ENCODE measurements around the gene ADAMTS20. TPM values are rescaled to one million over a fixed set of nuclear protein-coding genes. Genes with fewer than 3 reads are reported as not detected.
"Not testable (repeated sequence)": the region's sequence is repeated elsewhere in the genome, so short reads cannot be mapped to it uniquely, and the experiment has no call there.

ADAMTS20 gene
- total and polyA plus RNA-seq, 2 experiments from 2014 or later: not detected

DNA sequence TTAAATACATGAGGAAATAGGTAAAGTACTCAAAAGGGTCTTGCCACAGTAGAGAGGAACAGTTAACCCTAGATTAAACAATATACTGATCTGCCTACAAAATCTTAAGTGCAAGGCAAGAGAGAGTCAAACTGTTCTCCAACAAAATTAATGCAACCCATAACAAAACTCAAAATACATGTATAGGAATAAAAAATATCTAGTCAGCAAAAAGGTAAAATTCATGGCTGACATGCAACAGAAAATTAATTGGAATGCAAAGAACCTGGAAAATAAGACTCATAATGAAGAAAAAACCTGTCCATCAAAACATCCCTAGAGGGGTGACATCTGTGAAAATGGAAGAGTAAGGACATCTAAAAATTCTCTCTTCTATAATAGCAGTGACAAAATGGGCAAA is 173.6 kb downstream of the ADAMTS20 start:
- H3K36me3 ChIP-seq (ENCODE audit: low read depth): no peaks in the 10 kb centered on the region
- no peaks in the 10 kb centered on the region for H3K9me3 ChIP-seq (ENCODE audit: low read depth)
- TF ChIP-seq EZH2phosphoT487 (IDR thresholded peaks at IDR 0.05; ENCODE audit: insufficient read depth, low read depth): no peak
- no peak for TF ChIP-seq EZH2 (IDR thresholded peaks at IDR 0.05; ENCODE audit: insufficient read depth, poor library complexity, severe bottlenecking)
- no peaks in the 10 kb centered on the region for H3K79me2 ChIP-seq (ENCODE audit: insufficient read depth)
- H3K4me3 ChIP-seq: no peak overlapping the region
- no peak overlapping the region for H3K27ac ChIP-seq
- in situ Hi-C loops (cut with MboI): no loop called here
- H4K20me1 ChIP-seq (ENCODE audit: insufficient read depth): no peaks in the 10 kb centered on the region
- no peak overlapping the region for H3K4me2 ChIP-seq (ENCODE audit: unreplicated experiment)
- DNase-seq: no peak
- no peak overlapping the region for H2AFZ ChIP-seq
- no peaks in the 10 kb centered on the region for H3F3A ChIP-seq (ENCODE audit: insufficient read depth)
- no peak overlapping the region for H3K9ac ChIP-seq
- no peaks in the 10 kb centered on the region for H3K4me1 ChIP-seq (ENCODE audit: insufficient read depth)
- H3K9me2 ChIP-seq (ENCODE audit: insufficient read depth): no peaks in the 10 kb centered on the region
- H3K27me3 ChIP-seq (replicated peaks; ENCODE audit: insufficient read depth): no peaks in the 10 kb centered on the region; the same call in none of the 2 replicates

DNA sequence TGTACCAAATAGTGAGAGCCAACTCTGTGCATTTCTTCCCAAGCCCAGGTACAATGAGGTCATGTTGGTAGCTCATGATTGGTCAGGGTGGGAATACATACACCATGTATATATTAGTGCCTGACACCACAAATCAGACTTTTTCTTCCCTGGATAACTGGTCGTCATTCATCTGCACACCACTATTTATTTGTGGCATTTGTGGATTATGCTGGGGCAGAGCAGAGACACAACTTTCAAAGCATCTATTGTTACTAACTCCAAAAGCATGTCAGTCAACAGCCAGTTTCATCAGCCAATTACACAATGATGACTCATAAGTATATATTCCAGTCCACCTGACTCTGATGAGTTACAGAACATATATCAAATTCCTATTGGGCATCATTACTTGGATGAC is 181.7 kb downstream of the ADAMTS20 start:
- H2AFZ ChIP-seq: no peak overlapping the region
- no peak overlapping the region for H3K9ac ChIP-seq
- no peaks in the 10 kb centered on the region for H3F3A ChIP-seq (ENCODE audit: insufficient read depth)
- H3K4me3 ChIP-seq: no peak overlapping the region
- no peaks in the 10 kb centered on the region for H3K79me2 ChIP-seq (ENCODE audit: insufficient read depth)
- H3K27me3 ChIP-seq (replicated peaks; ENCODE audit: insufficient read depth): no peaks in the 10 kb centered on the region
- 23 to 46% methylated on average over 1 of the region's 1 CpG for WGBS, 2 experiments (ENCODE audit: low coverage in 1 of 2, low lambda C conversion rate in 2 of 2, missing lambda C conversion rate in 2 of 2)
- no peaks in the 10 kb centered on the region for H4K20me1 ChIP-seq (ENCODE audit: insufficient read depth)
- peaks cover 9% of the 10 kb centered on the region for H3K4me1 ChIP-seq (ENCODE audit: insufficient read depth)
- no peak overlapping the region for H3K4me2 ChIP-seq (ENCODE audit: unreplicated experiment)
- no peaks in the 10 kb centered on the region for H3K9me2 ChIP-seq (ENCODE audit: insufficient read depth)
- no peaks in the 10 kb centered on the region for H3K36me3 ChIP-seq (ENCODE audit: low read depth)
- TF ChIP-seq EZH2phosphoT487 (IDR thresholded peaks at IDR 0.05; ENCODE audit: insufficient read depth, low read depth): no peak
- no peak for TF ChIP-seq EZH2 (IDR thresholded peaks at IDR 0.05; ENCODE audit: insufficient read depth, poor library complexity, severe bottlenecking)
- peak; percentile 63 for DNase-seq
- no peaks in the 10 kb centered on the region for H3K9me3 ChIP-seq (ENCODE audit: low read depth)
- in situ Hi-C loops (cut with MboI): no loop called here
- H3K27ac ChIP-seq: no peak overlapping the region

DNA sequence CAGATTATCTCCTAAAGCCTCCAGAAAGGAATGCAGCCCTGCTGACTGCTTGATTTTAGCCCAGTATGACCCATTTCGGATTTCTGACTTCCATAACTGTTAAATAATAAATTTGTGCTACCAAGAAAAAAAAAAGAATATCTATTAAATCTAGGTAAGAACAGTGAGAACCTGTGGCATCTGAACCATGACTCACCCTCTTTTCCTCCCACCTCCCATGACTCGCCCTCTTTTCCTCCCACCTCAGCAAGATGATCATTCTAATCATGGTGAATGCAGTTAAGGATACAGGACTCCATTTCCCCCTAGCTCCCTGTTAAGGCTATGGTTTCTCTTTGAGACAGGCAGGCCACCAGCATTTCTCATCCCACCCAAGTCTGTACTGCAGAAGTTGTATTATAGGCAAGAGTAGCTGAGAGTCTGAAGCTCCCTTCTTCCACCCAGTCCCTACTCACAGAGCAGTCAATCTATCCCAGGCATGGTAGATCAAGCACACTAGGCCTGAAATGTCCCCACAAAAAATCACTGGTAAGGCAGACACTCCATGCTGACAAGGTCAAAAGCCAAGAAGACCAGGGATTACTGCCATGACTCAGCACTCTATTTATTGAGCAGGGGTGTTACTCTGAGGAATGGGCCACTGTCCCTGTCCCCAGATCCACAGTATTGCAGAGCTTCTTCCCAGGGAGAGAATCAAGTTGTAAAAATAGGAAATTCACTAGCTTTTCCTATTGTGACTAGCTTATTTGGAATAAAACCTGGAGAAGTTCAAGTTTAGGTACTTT is 188.9 kb downstream of the ADAMTS20 start:
- in situ Hi-C loops (cut with MboI): no loop called here
- peak; percentile 18 for DNase-seq
- H2AFZ ChIP-seq: no peak overlapping the region
- no peaks in the 10 kb centered on the region for H3K79me2 ChIP-seq (ENCODE audit: insufficient read depth)
- no peaks in the 10 kb centered on the region for H3K4me1 ChIP-seq (ENCODE audit: insufficient read depth)
- H3K4me3 ChIP-seq: no peak overlapping the region
- H3K36me3 ChIP-seq (ENCODE audit: low read depth): no peaks in the 10 kb centered on the region
- no peak overlapping the region for H3K27ac ChIP-seq
- H4K20me1 ChIP-seq (ENCODE audit: insufficient read depth): no peaks in the 10 kb centered on the region
- H3K27me3 ChIP-seq (replicated peaks; ENCODE audit: insufficient read depth): no peaks in the 10 kb centered on the region
- 88% methylated on average over 2 of the region's 2 CpGs for WGBS, 2 experiments (ENCODE audit: low coverage in 1 of 2, low lambda C conversion rate in 2 of 2, missing lambda C conversion rate in 2 of 2)
- no peaks in the 10 kb centered on the region for H3F3A ChIP-seq (ENCODE audit: insufficient read depth)
- no peaks in the 10 kb centered on the region for H3K9me3 ChIP-seq (ENCODE audit: low read depth)
- no peak overlapping the region for H3K9ac ChIP-seq
- no peak overlapping the region for H3K4me2 ChIP-seq (ENCODE audit: unreplicated experiment)
- TF ChIP-seq EZH2phosphoT487 (IDR thresholded peaks at IDR 0.05; ENCODE audit: insufficient read depth, low read depth) (no peak), EZH2 (IDR thresholded peaks at IDR 0.05; ENCODE audit: insufficient read depth, poor library complexity, severe bottlenecking) (no peak)
- no peaks in the 10 kb centered on the region for H3K9me2 ChIP-seq (ENCODE audit: insufficient read depth)

DNA sequence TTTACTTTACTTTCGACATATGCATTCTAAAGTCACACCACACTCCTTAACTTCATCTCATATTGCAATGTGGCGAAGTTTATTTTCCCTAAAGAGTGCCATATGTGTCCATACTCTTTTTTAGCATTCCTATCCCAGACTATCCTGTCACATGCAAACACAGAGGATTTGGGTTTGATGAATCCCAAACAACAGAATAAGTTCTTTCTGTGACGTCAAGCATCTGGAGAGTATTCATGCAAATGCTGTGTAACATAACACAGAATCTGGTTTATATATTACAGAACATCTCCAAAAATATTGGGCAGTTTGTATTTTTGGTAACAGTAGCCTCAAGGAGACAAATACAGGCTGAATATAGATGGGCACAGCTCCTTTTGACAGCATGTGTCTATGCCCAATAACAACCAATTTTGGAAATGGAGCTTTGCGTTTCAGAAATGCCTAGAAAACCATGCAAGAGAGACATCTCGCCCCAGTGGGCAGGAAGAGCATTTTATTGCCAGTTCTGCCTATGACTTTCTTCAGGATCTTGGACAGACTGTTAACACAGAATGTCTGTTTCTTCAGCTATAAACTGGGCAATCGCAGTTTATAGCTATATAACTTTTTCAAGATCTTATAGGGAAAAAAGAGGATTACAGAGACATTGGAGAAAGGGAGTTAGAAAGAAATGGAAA is 190.8 kb downstream of the ADAMTS20 start:
- H2AFZ ChIP-seq: 0 out of 2 replicates have a peak overlapping the region, but pooled peaks have one; percentile 28
- TF ChIP-seq EZH2phosphoT487 (IDR thresholded peaks at IDR 0.05; ENCODE audit: insufficient read depth, low read depth) (no peak), EZH2 (IDR thresholded peaks at IDR 0.05; ENCODE audit: insufficient read depth, poor library complexity, severe bottlenecking) (no peak)

DNA sequence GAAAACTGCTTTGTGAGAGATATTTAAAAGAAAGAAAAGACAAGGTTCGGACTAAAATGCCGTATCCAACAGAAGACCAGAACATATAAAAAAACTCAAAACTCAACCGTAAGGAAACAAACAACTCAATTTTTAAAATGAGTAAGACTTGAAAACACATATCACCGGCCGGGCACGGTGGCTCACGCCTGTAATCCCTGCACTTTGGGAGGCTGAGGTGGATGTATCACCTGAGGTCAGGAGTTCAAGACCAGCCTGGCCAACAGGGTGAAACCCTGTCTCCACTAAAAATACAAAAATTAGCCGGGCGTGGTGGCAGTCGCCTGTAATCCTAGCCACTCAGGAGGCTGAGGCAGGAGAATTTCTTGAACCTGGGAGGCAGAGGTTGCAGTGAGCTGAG is 192.0 kb downstream of the ADAMTS20 start:
- H3K4me3 ChIP-seq; H3K4me2 ChIP-seq (ENCODE audit: unreplicated experiment); H4K20me1 ChIP-seq (ENCODE audit: insufficient read depth); H3K9me2 ChIP-seq (ENCODE audit: insufficient read depth); H3K9me3 ChIP-seq (ENCODE audit: low read depth); in situ Hi-C loops (cut with MboI); H3K36me3 ChIP-seq (ENCODE audit: low read depth); H3K79me2 ChIP-seq (ENCODE audit: insufficient read depth); H3K27me3 ChIP-seq (replicated peaks; ENCODE audit: insufficient read depth); H3F3A ChIP-seq (ENCODE audit: insufficient read depth); H3K9ac ChIP-seq; DNase-seq; H3K4me1 ChIP-seq (ENCODE audit: insufficient read depth); H3K27ac ChIP-seq; H2AFZ ChIP-seq: not testable (repeated sequence)
- 89 to 90% methylated on average over 10 of the region's 10 CpGs for WGBS, 2 experiments (ENCODE audit: low coverage in 1 of 2, low lambda C conversion rate in 2 of 2, missing lambda C conversion rate in 2 of 2)

More for the DNA sequence above, 190.8 kb downstream of the ADAMTS20 start:
- no peak overlapping the region for H3K4me3 ChIP-seq
- no peak overlapping the region for H3K27ac ChIP-seq
- no peaks in the 10 kb centered on the region for H3F3A ChIP-seq (ENCODE audit: insufficient read depth)
- no peaks in the 10 kb centered on the region for H3K9me3 ChIP-seq (ENCODE audit: low read depth)
- no peak overlapping the region for H3K4me2 ChIP-seq (ENCODE audit: unreplicated experiment)
- no peaks in the 10 kb centered on the region for H3K36me3 ChIP-seq (ENCODE audit: low read depth)
- no peak overlapping the region for H3K9ac ChIP-seq
- no peak for DNase-seq
- no peaks in the 10 kb centered on the region for H3K27me3 ChIP-seq (replicated peaks; ENCODE audit: insufficient read depth)
- H4K20me1 ChIP-seq (ENCODE audit: insufficient read depth): no peaks in the 10 kb centered on the region
- H3K9me2 ChIP-seq (ENCODE audit: insufficient read depth): no peaks in the 10 kb centered on the region
- H3K79me2 ChIP-seq (ENCODE audit: insufficient read depth): no peaks in the 10 kb centered on the region
- 31 to 36% methylated on average over 6 of the region's 6 CpGs for WGBS, 2 experiments (ENCODE audit: low coverage in 1 of 2, low lambda C conversion rate in 2 of 2, missing lambda C conversion rate in 2 of 2)
- no peaks in the 10 kb centered on the region for H3K4me1 ChIP-seq (ENCODE audit: insufficient read depth)
- in situ Hi-C loops (cut with MboI): no loop called here

All from GM23248 (cell line).